ENCODE results near the gene LRP1-AS. TPM values are rescaled to one million over a fixed set of nuclear protein-coding genes. Genes with fewer than 3 reads are reported as not detected.

The LRP1-AS gene
- total RNA-seq, 2 experiments from 2014 or later = not detected

GRCh38 chr12:57133916-57134315 lies 13.5 kb downstream of the LRP1-AS start:
- DNase-seq = no peak
- H3K9me3 Mint-ChIP-seq = no peaks in the 10 kb centered on the region
- intact Hi-C loops (cut with DNase I, micrococcal nuclease) = no loop called here
- no peak overlapping the region for H3K4me3 ChIP-seq (ENCODE audit: low read length)
- no peaks in the 10 kb centered on the region for H3K9me3 ChIP-seq (ENCODE audit: control insufficient read depth in 1 of 2, insufficient read depth in 1 of 2, low read length in 2 of 2)
- ChIA-PET POLR2A (no interaction called here), CTCF (no interaction called here)
- H3K27me3 Mint-ChIP-seq = peaks cover 4% of the 10 kb centered on the region
- H3K4me1 Mint-ChIP-seq (ENCODE audit: low read depth) = peaks cover 11% of the 10 kb centered on the region
- H3K27ac Mint-ChIP-seq = no peak overlapping the region
- no peak for ATAC-seq (ENCODE audit: poor library complexity)
- H3K36me3 Mint-ChIP-seq (ENCODE audit: low read depth) = no peaks in the 10 kb centered on the region
- no peak overlapping the region for H3K4me3 Mint-ChIP-seq
- TF ChIP-seq CTCF (IDR thresholded peaks at IDR 0.05) = no peak
- peaks cover 3% of the 10 kb centered on the region for H3K4me1 ChIP-seq (ENCODE audit: insufficient read depth, low read length)
- H3K27ac ChIP-seq (ENCODE audit: low read depth in 1 of 2, low read length in 2 of 2) = no peak overlapping the region
- H3K27me3 ChIP-seq (ENCODE audit: control insufficient read depth in 1 of 2, insufficient read depth in 2 of 2, low read length in 2 of 2) = no peaks in the 10 kb centered on the region
- H3K36me3 ChIP-seq (ENCODE audit: insufficient read depth, low read length) = no peaks in the 10 kb centered on the region

- DNase-seq (no peak), ATAC-seq (ENCODE audit: poor library complexity) (no peak)
- H3K27me3 ChIP-seq (ENCODE audit: control insufficient read depth in 1 of 2, insufficient read depth in 2 of 2, low read length in 2 of 2) = no peaks in the 10 kb centered on the region
- no peak overlapping the region for H3K4me3 ChIP-seq (ENCODE audit: low read length)
- H3K36me3 ChIP-seq (ENCODE audit: insufficient read depth, low read length) = no peaks in the 10 kb centered on the region
- H3K9me3 Mint-ChIP-seq = no peaks in the 10 kb centered on the region
- H3K4me1 ChIP-seq (ENCODE audit: insufficient read depth, low read length) = peaks cover 8% of the 10 kb centered on the region
- no peak overlapping the region for H3K27ac ChIP-seq (ENCODE audit: low read depth in 1 of 2, low read length in 2 of 2)
- no peak overlapping the region for H3K4me3 Mint-ChIP-seq
- no peaks in the 10 kb centered on the region for H3K36me3 Mint-ChIP-seq (ENCODE audit: low read depth)
- no peaks in the 10 kb centered on the region for H3K9me3 ChIP-seq (ENCODE audit: control insufficient read depth in 1 of 2, insufficient read depth in 1 of 2, low read length in 2 of 2)
- peaks cover 4% of the 10 kb centered on the region for H3K27me3 Mint-ChIP-seq
- TF ChIP-seq CTCF (IDR thresholded peaks at IDR 0.05) = no peak
- H3K4me1 Mint-ChIP-seq (ENCODE audit: low read depth) = peaks cover 11% of the 10 kb centered on the region
- intact Hi-C loops (cut with DNase I, micrococcal nuclease) = no loop called here
- CTCF ChIA-PET = no interaction called here
- no peak overlapping the region for H3K27ac Mint-ChIP-seq
- POLR2A ChIA-PET = no interaction called here
Measured at GRCh38 chr12:57133013-57133569, 14.3 kb downstream of the LRP1-AS start.

GRCh38 chr12:57131896-57132744 lies 15.3 kb downstream of the LRP1-AS start:
- no peaks in the 10 kb centered on the region for H3K9me3 Mint-ChIP-seq
- no peaks in the 10 kb centered on the region for H3K36me3 ChIP-seq (ENCODE audit: insufficient read depth, low read length)
- intact Hi-C loops (cut with DNase I, micrococcal nuclease) = no loop called here
- peaks cover 18% of the 10 kb centered on the region for H3K4me1 ChIP-seq (ENCODE audit: insufficient read depth, low read length)
- no peak overlapping the region for H3K27ac ChIP-seq (ENCODE audit: low read depth in 1 of 2, low read length in 2 of 2)
- POLR2A ChIA-PET = interaction anchor here (2.8 kb wide), 1 partner anchor 21 kb away, joined by 9 read pairs; the partner anchor contains the start of gene STAT6
- H3K27ac Mint-ChIP-seq = peak overlapping the region; percentile 28
- no peaks in the 10 kb centered on the region for H3K36me3 Mint-ChIP-seq (ENCODE audit: low read depth)
- H3K4me3 Mint-ChIP-seq = peak overlapping the region; percentile 32
- ATAC-seq (ENCODE audit: poor library complexity) = no peak
- no peaks in the 10 kb centered on the region for H3K27me3 ChIP-seq (ENCODE audit: control insufficient read depth in 1 of 2, insufficient read depth in 2 of 2, low read length in 2 of 2)
- peaks cover 14% of the 10 kb centered on the region for H3K4me1 Mint-ChIP-seq (ENCODE audit: low read depth)
- DNase-seq = no peak
- CTCF ChIA-PET = interaction anchor here (1.0 to 1.3 kb wide), 2 partner anchors 51 to 93 kb away, joined by 3 to 5 read pairs; no protein-coding TSS in a partner anchor
- H3K4me3 ChIP-seq (ENCODE audit: low read length) = no peak overlapping the region
- no peaks in the 10 kb centered on the region for H3K9me3 ChIP-seq (ENCODE audit: control insufficient read depth in 1 of 2, insufficient read depth in 1 of 2, low read length in 2 of 2)
- TF ChIP-seq CTCF (IDR thresholded peaks at IDR 0.05) = no peak
- H3K27me3 Mint-ChIP-seq = peaks cover 4% of the 10 kb centered on the region
